KOPT-K1 (cell line): ENCODE data around the gene NCAPD2.

Source experiments
- H3K27ac ChIP-seq: fragments of 200-600 bp; sonication (generic); 2 replicates; pipeline ENCODE4 v1.5.1; 2016; ENCODE audit warnings: antibody characterized with exemption, mild to moderate bottlenecking, low read depth, low read length; ENCODE audit not compliant: poor library complexity, severe bottlenecking
- H3K36me3 ChIP-seq: fragments of 200-600 bp; sonication (generic); 2 replicates; pipeline ENCODE4 v1.5.1; 2017; ENCODE audit warnings: antibody characterized with exemption, mild to moderate bottlenecking, low read length, moderate library complexity; ENCODE audit not compliant: insufficient read depth
- H3K9me3 ChIP-seq: fragments of 200-600 bp; sonication (generic); 2 replicates; pipeline ENCODE4 v1.5.1; 2017; ENCODE audit warnings: antibody characterized with exemption, low read length, mild to moderate bottlenecking; ENCODE audit not compliant: insufficient read depth, poor library complexity, severe bottlenecking

Gene NCAPD2

GRCh38 chr12:6493497-6494257 is at the start of gene NCAPD2:
Gene NCAPD2, plus strand, starts transcription at chr12:6494102. Its CDS starts 997 bp downstream, at chr12:6495099.
- H3K27ac ChIP-seq = peak within 1 kb of the TSS; percentile 98
- peaks cover 57% of the 10 kb centered on the region for H3K36me3 ChIP-seq
- H3K9me3 ChIP-seq = no peaks in the 10 kb centered on the region

GRCh38 chr12:6444704-6445688 is 48.9 kb upstream of the NCAPD2 start, which contains the start of gene CD27:
Gene CD27, plus strand, starts transcription at chr12:6444955. Its CDS starts 141 bp downstream, at chr12:6445096.
- peak within 1 kb of the TSS; percentile 75 for H3K27ac ChIP-seq
- H3K36me3 ChIP-seq = peaks cover 3% of the 10 kb centered on the region; the same call in 1 of the 2 replicates
- no peaks in the 10 kb centered on the region for H3K9me3 ChIP-seq

- peak overlapping the region; percentile 98 for H3K27ac ChIP-seq
These were observed 43.6 kb upstream of the NCAPD2 start for GRCh38 chr12:6450091-6450868.

GRCh38 chr12:6450869-6451347 is 43.0 kb upstream of the NCAPD2 start:
- Histone ChIP-seq H3K9me3 (no peaks in the 10 kb centered on the region), H3K27ac (peak overlapping the region; percentile 98), H3K36me3 (peaks cover 28% of the 10 kb centered on the region)

More at GRCh38 chr12:6450091-6450868, 43.6 kb upstream of the NCAPD2 start:
- Histone ChIP-seq H3K9me3 (no peaks in the 10 kb centered on the region), H3K36me3 (peaks cover 26% of the 10 kb centered on the region)

GRCh38 chr12:6451348-6452244 is 42.3 kb upstream of the NCAPD2 start, which contains the start of gene TAPBPL:
Gene TAPBPL, plus strand, starts transcription at chr12:6452042. Its CDS starts 207 bp downstream, at chr12:6452249.
- peak within 1 kb of the TSS; percentile 98 for H3K27ac ChIP-seq
- peaks cover 34% of the 10 kb centered on the region for H3K36me3 ChIP-seq
- no peaks in the 10 kb centered on the region for H3K9me3 ChIP-seq

- H3K27ac ChIP-seq = peak overlapping the region; percentile 98
- H3K9me3 ChIP-seq = no peaks in the 10 kb centered on the region
- H3K36me3 ChIP-seq = peaks cover 39% of the 10 kb centered on the region
These were observed 41.5 kb upstream of the NCAPD2 start for GRCh38 chr12:6452245-6452943.

GRCh38 chr12:6452944-6453630 is 40.8 kb upstream of the NCAPD2 start:
- H3K36me3 ChIP-seq = peaks cover 46% of the 10 kb centered on the region
- peak overlapping the region; percentile 98 for H3K27ac ChIP-seq
- H3K9me3 ChIP-seq = no peaks in the 10 kb centered on the region

- H3K9me3 ChIP-seq = no peaks in the 10 kb centered on the region
- peaks cover 81% of the 10 kb centered on the region for H3K36me3 ChIP-seq
- peak overlapping the region; percentile 9 for H3K27ac ChIP-seq
These were observed 36.5 kb upstream of the NCAPD2 start for GRCh38 chr12:6457220-6457945.

- Histone ChIP-seq H3K9me3 (no peaks in the 10 kb centered on the region), H3K36me3 (peaks cover 88% of the 10 kb centered on the region), H3K27ac (no peak overlapping the region)
These were observed 35.5 kb upstream of the NCAPD2 start for GRCh38 chr12:6458281-6459003.

- H3K36me3 ChIP-seq = peaks cover 88% of the 10 kb centered on the region
- no peak overlapping the region for H3K27ac ChIP-seq
These were observed 34.9 kb upstream of the NCAPD2 start for GRCh38 chr12:6459004-6459337.

GRCh38 chr12:6460751-6461371 is 33.0 kb upstream of the NCAPD2 start:
- H3K36me3 ChIP-seq = peaks cover 92% of the 10 kb centered on the region
- H3K9me3 ChIP-seq = no peaks in the 10 kb centered on the region
- peak overlapping the region; percentile 95 for H3K27ac ChIP-seq

More at GRCh38 chr12:6459004-6459337, 34.9 kb upstream of the NCAPD2 start:
- no peaks in the 10 kb centered on the region for H3K9me3 ChIP-seq
